Heart right ventricle (tissue), 16 donors: ENCODE data around the gene LARGE1. TPM values are rescaled to one million over a fixed set of nuclear protein-coding genes. Genes with fewer than 3 reads are reported as not detected.

Source experiments
- ATAC-seq, 8 donors: fragments of 200-7000 bp; cut with Tn5 transposase; one replicate each; pipeline ENCODE4 v1.9.1; 2020; ENCODE audit warnings: mild to moderate bottlenecking in 8 of 8, moderate library complexity in 8 of 8, moderate number of reproducible peaks in 1 of 8
- DNase-seq, 2 donors: peaks; one replicate each; pipeline ENCODE4 v3.0.0-alpha.2; 2020
- H3K27ac ChIP-seq, 10 donors: fragments of 200-600 bp; sonication (generic) in 2 of 10; one replicate each; pipeline versions ENCODE4 v1.5.0 to v1.8.0; 2020 to 2022; ENCODE audit warnings: mild to moderate bottlenecking in 3 of 10
- H3K27me3 ChIP-seq, 7 donors: fragments of 200-600 bp; one replicate each; pipeline ENCODE4 v1.8.0; 2021 to 2022; ENCODE audit warnings: mild to moderate bottlenecking in 2 of 7
- H3K36me3 ChIP-seq, 9 donors: fragments of 200-600 bp; sonication (generic) in 1 of 9; one replicate each; pipeline versions ENCODE4 v1.5.0 to v1.8.0; 2020 to 2022; ENCODE audit warnings: mild to moderate bottlenecking in 2 of 9
- H3K4me1 ChIP-seq, 9 donors: fragments of 200-600 bp; sonication (generic) in 1 of 9; one replicate each; pipeline versions ENCODE4 v1.5.0 to v1.8.0; 2020 to 2022; ENCODE audit warnings: mild to moderate bottlenecking in 4 of 9
- H3K4me3 ChIP-seq, 10 donors: fragments of 200-600 bp; sonication (generic) in 2 of 10; one replicate each; pipeline versions ENCODE4 v1.5.0 to v1.8.0; 2020 to 2022; ENCODE audit warnings: mild to moderate bottlenecking in 7 of 10, moderate library complexity in 2 of 10
- H3K9me3 ChIP-seq, 11 donors: fragments of 200-600 bp in 10 of 11; sonication (generic) in 2 of 11; one replicate each; pipeline versions ENCODE4 v1.5.0 to v1.8.0; 2013 to 2022; ENCODE audit warnings: mild to moderate bottlenecking in 2 of 11, control low read depth in 1 of 11, moderate library complexity in 1 of 11
- CTCF ChIP-seq, 9 donors: fragments of 200-600 bp; sonication (generic) in 2 of 9; IDR thresholded peaks; one replicate each; pipeline versions ENCODE4 v1.5.0 to v1.8.0; 2021 to 2022; ENCODE audit warnings: antibody characterized with exemption in 9 of 9, mild to moderate bottlenecking in 5 of 9, moderate library complexity in 1 of 9
- WGBS, 2 donors: extraction: QIAGEN DNeasy Blood & Tissue Kit; methylation state at CpG; one replicate each; pipeline ENCODE4 v1.1.7; 2013; ENCODE audit warnings: inconsistent platforms in 1 of 2; 5-methylcytosine and 5-hydroxymethylcytosine counted together
- intact Hi-C, 10 donors: fragments of 100-400 bp; cut with DNase I; formaldehyde crosslinking; loops; one replicate each; pipeline versions ENCODE4 v1.11.1 to v1.14.2; 2022
- polyA plus RNA-seq, 2 donors: library from polyadenylated mRNA; stranded (reverse); fragments of 200-250 nt; gene quantifications; one replicate each; pipeline ENCODE4 v1.2.3, GENCODE V29; 2013
- total RNA-seq, 10 donors: library from RNA; stranded (reverse); fragmentation: NEBNext Ultra II Directional in 3 of 10; extraction: Animal tissue kit (Norgen Biotek cat#: 25700) in 3 of 10; gene quantifications; one replicate each; pipeline versions ENCODE4 v1.2.1 to v1.2.4, GENCODE V29; 2021 to 2023
- donor health status: Arrhythmogenic right ventricular cardiomyopathy.
- donor health status: ischemic (EF 13 %, LVEDD 7.1; RV severe dilation, severe dysfunction).
- donor health status: healthy with polysubstance abuse.
- donor health status: DM: no; HTN: yes; CAD: no.
- donor health status: DM: no; HTN: no; CAD: no.
- donor health status: ischemic (EF 25% LVEDD 6.9; RV normal size, moderate dysfunction).
- donor health status: ischemic (EF 25% LVEDD 5.7; RV mildly dilated, moderate dysfunction).
- donor health status: healthy.
- donor health status: DM: yes; HTN: yes; CAD: no.
- donor health status: Ischemic cardiomyopathy.
- donor health status: ischemic (EF 35%, LVEDD 5.7; RV mildly dilated, moderate dysfunction).
- donor health status: nonischemic (EF 11% LVEDD 7.7; RV severe dilation, severe dysfunction).
- donor health status: DM: yes; HTN: yes; CAD: no.
- donor health status: PGD.
- donor health status: ischemic (EF 29% LVEDD 5.4; RV normal size, mild dysfunction).
- donor health status: nonischemic (EF 23%, LVEDD 6.1; RV moderate dilation, normal function).

The LARGE1 gene
- total and polyA plus RNA-seq, 12 donors: 33.7 to 184 (median 144) TPM

- intact Hi-C loops: no loop called here
- peaks cover 4 to 55% (median 33%) of the 10 kb centered on the region in 9 donors for H3K4me1 ChIP-seq
- no peak for TF ChIP-seq CTCF (IDR thresholded peaks at IDR 0.05)
Observed at GRCh38 chr22:33780531-33781136, 139.6 kb downstream of the LARGE1 start.

GRCh38 chr22:33779243-33779642 is 141.0 kb downstream of the LARGE1 start:
- H3K4me3 ChIP-seq: no peak overlapping the region
- peaks cover 0 to 60% (median 36%) of the 10 kb centered on the region in 9 donors for H3K4me1 ChIP-seq
- H3K27ac ChIP-seq: peak overlapping the region in 4 of 10 donors; percentile 46 to 79 (median 72)
- H3K9me3 ChIP-seq: no peaks in the 10 kb centered on the region
- DNase-seq: no peak
- intact Hi-C loops: loop anchor here in 4 of 10 donors (10.0 kb wide), 1 partner anchor 136 kb away; no protein-coding TSS in a partner anchor
- TF ChIP-seq CTCF (IDR thresholded peaks at IDR 0.05): no peak
- WGBS, 2 donors: 87% methylated on average over 3 of the region's 3 CpGs
- ATAC-seq: no peak
- no peaks in the 10 kb centered on the region for H3K36me3 ChIP-seq
- H3K27me3 ChIP-seq: no peaks in the 10 kb centered on the region

More at GRCh38 chr22:33780531-33781136, 139.6 kb downstream of the LARGE1 start:
- no peaks in the 10 kb centered on the region for H3K9me3 ChIP-seq
- peak overlapping the region; percentile 28 to 83 (median 72) for H3K27ac ChIP-seq
- ATAC-seq (no peak), DNase-seq (no peak)
- no peak overlapping the region for H3K4me3 ChIP-seq
- no peaks in the 10 kb centered on the region for H3K27me3 ChIP-seq
- no peaks in the 10 kb centered on the region for H3K36me3 ChIP-seq
- 92 to 93% methylated on average over 5 of the region's 5 CpGs for WGBS, 2 donors

- ATAC-seq (no peak), DNase-seq (no peak)
- Histone ChIP-seq H3K4me3 (no peak overlapping the region), H3K9me3 (no peaks in the 10 kb centered on the region), H3K27me3 (no peaks in the 10 kb centered on the region), H3K27ac (peak overlapping the region in 4 of 10 donors; percentile 7 to 53 (median 30)), H3K36me3 (no peaks in the 10 kb centered on the region), H3K4me1 (peaks cover 0 to 75% (median 40%) of the 10 kb centered on the region in 9 donors)
- no peak for TF ChIP-seq CTCF (IDR thresholded peaks at IDR 0.05)
- 63 to 71% methylated on average over 7 of the region's 7 CpGs for WGBS, 2 donors
- intact Hi-C loops: loop anchor here in 4 of 10 donors (10.0 kb wide), 1 partner anchor 138 kb away; no protein-coding TSS in a partner anchor
Observed at GRCh38 chr22:33776491-33776890, 143.8 kb downstream of the LARGE1 start.

- Histone ChIP-seq H3K9me3 (no peaks in the 10 kb centered on the region), H3K27me3 (no peaks in the 10 kb centered on the region), H3K4me1 (peaks cover 0 to 71% (median 27%) of the 10 kb centered on the region in 9 donors), H3K4me3 (no peak overlapping the region), H3K36me3 (no peaks in the 10 kb centered on the region), H3K27ac (peak overlapping the region in 4 of 10 donors; percentile 14 to 53 (median 50))
- WGBS, 2 donors: 71 to 81% methylated on average over 6 of the region's 6 CpGs
- ATAC-seq: peak in 2 of 8 donors; percentile 41 to 43
- TF ChIP-seq CTCF (IDR thresholded peaks at IDR 0.05): no peak
- intact Hi-C loops: loop anchor here in 4 of 10 donors (10.0 kb wide), 1 partner anchor 140 kb away; no protein-coding TSS in a partner anchor
- no peak for DNase-seq
Observed at GRCh38 chr22:33774781-33775180, 145.5 kb downstream of the LARGE1 start.
